NT2/D1 (cell line): ENCODE results near the gene CYP1A2.

ENCODE experiments used
- SUZ12 ChIP-seq: IDR thresholded peaks from 2 replicates; pipeline ENCODE4 v1.6.1; 2011; ENCODE audit not compliant: insufficient read length, insufficient read depth; ENCODE audit errors: extremely low read depth
- ZNF274 ChIP-seq: IDR thresholded peaks from 2 replicates; pipeline ENCODE4 v1.6.1; 2011; ENCODE audit warnings: mild to moderate bottlenecking, low read depth, low read length

- TF ChIP-seq SUZ12 = no peak
- no peak for TF ChIP-seq ZNF274
These were observed at the start of gene CYP1A2 for GRCh38 chr15:74748322-74748946.
